NCI-H2029 (cell line): ENCODE results near the gene C1QTNF1.

Source experiments
- DNase-seq: peaks from one replicate; lab custom pipeline; 2025; lab: John Stamatoyannopoulos, UW

The C1QTNF1 gene

DNA sequence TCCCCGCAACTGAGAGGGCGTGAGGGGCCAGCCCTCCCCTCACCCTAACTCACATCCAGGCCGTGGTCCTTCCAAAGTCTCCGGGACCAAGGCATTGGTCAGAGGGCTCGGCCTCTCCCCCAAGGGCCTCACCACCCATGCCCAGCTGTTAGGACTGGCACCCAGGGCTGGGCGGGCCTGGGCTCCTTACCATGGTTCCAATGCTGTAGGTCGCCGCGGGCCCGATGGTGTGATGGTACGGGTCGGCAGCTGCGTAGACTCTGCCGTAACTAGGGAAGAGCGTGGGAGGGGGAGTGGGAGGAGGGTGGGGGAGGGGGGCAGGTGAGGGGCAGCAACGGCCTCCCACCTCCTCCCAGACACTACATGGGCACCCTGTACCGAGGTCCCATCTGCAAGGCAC lies 70.3 kb downstream of the C1QTNF1 start:
- DNase-seq = no peak

DNA sequence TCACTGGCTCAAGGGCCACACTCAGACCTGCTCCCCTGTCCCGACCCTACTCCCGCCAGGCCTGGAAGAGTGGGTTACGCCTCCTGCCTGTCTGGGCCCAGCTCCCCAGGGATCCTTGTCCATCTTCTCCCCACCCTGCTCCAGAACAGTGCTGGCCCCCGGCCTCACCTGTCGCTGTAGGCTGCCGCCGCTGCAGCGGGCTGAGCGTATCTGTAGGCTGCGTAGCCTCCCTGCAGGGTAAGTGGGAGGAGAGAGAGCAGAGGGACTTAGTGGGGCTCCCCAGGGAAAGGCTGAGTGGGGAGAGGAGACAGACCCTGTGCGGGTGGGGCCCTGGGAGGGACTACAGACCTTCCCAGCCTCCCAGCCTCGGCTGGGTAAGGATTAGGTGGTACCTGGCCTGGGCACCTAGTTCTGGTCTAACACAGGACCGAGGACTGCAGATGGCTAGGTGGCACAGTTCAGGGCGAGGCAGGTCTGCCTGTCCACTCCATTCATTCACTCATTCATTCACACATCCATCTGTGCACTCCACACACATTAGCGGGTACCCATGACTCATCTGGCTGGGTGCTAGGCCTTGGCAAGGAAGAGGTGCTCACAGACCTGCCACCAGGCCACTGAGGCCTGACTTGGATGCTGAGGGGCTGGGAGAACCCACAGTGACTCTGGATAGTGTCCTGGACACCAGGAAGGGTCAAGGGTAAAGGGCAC lies 71.5 kb downstream of the C1QTNF1 start:
- DNase-seq = no peak

DNA sequence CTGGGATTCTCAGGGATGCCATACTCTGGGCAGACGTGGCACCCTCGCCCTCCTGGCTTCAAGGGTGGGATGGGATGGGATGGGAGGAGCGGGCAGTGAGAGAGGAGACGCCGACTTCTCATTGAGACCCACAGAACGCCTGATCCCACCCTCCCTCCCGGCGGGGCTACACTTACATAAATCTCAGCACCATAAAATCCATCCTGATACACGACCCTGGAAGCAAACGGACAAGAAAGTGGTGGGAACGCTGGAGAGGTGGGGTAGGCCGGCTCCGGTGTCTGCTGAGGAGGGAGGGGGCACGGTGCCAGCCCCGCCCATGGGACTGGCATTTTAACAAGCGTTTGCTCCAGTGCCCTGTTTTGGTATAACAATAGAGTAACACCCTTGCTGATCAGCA lies 72.5 kb downstream of the C1QTNF1 start:
- no peak for DNase-seq

DNA sequence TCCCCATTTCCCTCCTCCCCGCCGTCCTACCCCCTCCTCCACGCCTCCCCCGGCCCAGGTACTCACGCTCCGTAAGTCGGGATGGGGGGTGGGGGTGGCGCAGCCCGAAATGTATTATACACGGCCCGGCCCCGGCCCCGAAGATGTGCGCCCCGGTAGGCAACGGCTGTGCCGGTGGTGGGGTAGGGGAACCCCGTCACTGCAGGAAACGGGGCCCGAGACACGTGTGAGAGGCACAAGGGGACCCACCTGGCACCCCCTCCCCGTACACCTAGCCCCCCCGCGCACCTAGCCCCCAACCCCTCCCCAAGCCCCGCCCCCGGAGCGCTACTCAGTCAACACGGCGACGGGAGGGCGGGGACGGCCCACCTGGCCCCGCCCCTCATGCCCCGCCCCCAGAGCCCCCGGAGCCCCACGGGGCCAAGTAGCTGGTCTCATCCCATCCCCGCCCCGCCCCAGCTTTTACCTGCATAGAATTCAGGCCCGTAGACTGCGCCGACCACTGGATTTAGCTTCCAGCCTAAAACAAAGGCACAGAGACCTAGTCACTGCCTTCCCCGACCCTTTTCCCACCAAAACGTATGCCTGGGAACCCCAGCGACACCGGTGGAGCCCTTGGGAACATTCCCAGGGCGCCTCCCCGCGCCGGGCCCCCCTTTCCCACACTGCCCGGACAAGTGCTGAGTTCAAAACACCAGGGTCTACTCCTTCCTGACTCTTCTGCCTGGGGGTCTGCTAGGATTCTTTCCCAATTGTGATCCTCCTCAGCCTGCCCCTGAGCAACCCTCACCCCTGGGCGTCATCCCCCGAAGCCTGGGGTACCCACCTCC lies 73.5 kb downstream of the C1QTNF1 start:
- no peak for DNase-seq

DNA sequence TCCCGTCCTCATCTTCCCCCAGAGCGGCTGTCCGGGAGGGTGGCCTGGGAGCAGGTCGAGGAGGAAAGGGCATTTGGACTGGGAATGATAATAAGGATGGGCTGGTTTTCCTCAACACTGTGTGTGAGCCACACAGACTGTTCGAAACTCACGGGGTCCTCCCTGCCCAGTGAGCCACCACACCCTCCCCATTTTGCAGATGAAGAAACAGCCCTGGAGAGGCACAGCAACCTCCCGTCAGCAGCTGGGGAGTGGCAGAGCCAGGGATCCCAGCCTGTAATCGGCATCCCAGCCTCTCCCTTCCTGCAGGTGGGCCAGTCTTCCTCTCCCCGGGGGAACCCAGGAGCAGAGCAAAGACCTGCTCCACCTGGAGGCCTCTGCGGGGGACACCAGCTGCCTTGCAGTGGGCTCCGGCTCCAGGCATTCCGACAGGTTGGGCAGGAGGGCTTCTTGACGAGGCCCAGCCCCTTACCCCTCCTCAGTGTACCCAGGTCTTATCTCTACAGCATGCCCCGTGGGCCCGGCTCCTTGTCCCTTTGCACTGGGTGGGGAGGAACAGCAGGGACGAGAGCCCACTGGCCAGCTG lies 74.4 kb downstream of the C1QTNF1 start:
- DNase-seq = no peak
